Measurements from ENCODE around the gene FLT1.

FLT1 gene

GRCh38 chr13:28449826-28450773 is 44.8 kb downstream of the FLT1 start:
- DNase-seq (ENCODE audit: low read depth): no peak
- H3K4me3 ChIP-seq (ENCODE audit: control insufficient read depth, low read depth, low read length): no peak overlapping the region
- TF ChIP-seq, protein P1, sequence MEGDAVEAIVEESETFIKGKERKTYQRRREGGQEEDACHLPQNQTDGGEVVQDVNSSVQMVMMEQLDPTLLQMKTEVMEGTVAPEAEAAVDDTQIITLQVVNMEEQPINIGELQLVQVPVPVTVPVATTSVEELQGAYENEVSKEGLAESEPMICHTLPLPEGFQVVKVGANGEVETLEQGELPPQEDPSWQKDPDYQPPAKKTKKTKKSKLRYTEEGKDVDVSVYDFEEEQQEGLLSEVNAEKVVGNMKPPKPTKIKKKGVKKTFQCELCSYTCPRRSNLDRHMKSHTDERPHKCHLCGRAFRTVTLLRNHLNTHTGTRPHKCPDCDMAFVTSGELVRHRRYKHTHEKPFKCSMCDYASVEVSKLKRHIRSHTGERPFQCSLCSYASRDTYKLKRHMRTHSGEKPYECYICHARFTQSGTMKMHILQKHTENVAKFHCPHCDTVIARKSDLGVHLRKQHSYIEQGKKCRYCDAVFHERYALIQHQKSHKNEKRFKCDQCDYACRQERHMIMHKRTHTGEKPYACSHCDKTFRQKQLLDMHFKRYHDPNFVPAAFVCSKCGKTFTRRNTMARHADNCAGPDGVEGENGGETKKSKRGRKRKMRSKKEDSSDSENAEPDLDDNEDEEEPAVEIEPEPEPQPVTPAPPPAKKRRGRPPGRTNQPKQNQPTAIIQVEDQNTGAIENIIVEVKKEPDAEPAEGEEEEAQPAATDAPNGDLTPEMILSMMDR (IDR thresholded peaks at IDR 0.05; ENCODE audit: control insufficient read depth, insufficient read depth, low read depth, low read length, missing control alignments): no peak

GRCh38 chr13:28448651-28449358 is 46.1 kb downstream of the FLT1 start:
- no peak overlapping the region for H3K4me3 ChIP-seq (ENCODE audit: control insufficient read depth, low read depth, low read length)
- TF ChIP-seq, protein P1 (IDR thresholded peaks at IDR 0.05; ENCODE audit: control insufficient read depth, insufficient read depth, low read depth, low read length, missing control alignments): no peak
- DNase-seq (ENCODE audit: low read depth): no peak

GRCh38 chr13:28447989-28448388 is 46.9 kb downstream of the FLT1 start:
- TF ChIP-seq, protein P1 (IDR thresholded peaks at IDR 0.05; ENCODE audit: control insufficient read depth, insufficient read depth, low read depth, low read length, missing control alignments): no peak
- no peak for DNase-seq (ENCODE audit: low read depth)

DNA sequence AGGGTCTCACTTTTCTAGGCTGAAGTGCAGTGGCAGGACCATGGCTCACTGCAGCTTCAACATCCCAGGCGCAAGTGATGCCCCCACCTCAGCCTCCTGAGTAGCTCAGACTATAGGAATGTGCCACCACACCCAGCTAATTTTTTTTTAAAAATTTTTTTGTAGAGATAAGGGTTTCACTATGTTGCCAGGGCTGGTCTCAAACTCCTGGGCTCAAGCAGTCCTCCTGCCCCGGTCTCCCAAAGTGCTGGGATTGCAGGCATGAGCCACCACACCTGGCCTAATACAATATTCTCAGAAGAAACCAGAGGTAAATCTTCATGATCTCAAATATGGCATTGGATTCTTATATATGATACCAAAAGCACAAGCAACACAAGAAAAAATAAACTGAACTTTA is 47.7 kb downstream of the FLT1 start:
- H3K4me3 ChIP-seq (ENCODE audit: control insufficient read depth, low read depth, low read length): no peak overlapping the region
- TF ChIP-seq, protein P1 (IDR thresholded peaks at IDR 0.05; ENCODE audit: control insufficient read depth, insufficient read depth, low read depth, low read length, missing control alignments): no peak
- no peak for DNase-seq (ENCODE audit: low read depth)

More at GRCh38 chr13:28447989-28448388, 46.9 kb downstream of the FLT1 start:
- H3K4me3 ChIP-seq (ENCODE audit: control insufficient read depth, low read depth, low read length): no peak overlapping the region

DNA sequence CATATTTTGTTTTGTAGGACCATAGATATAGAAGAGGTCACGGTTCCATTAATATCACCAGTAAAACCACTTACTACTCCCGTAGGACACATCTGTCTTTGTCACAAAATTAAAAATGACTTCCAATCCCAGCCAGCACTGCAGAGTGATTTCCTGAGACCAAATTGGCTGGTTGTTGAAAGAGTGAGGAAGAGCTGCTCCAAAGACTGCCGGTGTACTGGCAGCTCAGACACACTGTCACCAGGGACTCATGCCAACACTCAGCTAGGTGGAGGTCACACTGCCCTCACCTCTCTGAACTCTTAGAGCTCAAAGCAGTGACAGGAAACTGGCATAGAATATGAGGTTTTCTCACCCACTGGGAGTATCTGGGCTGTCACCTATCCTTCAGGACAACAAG is 52.1 kb downstream of the FLT1 start:
- TF ChIP-seq, protein P1 (IDR thresholded peaks at IDR 0.05; ENCODE audit: control insufficient read depth, insufficient read depth, low read depth, low read length, missing control alignments): no peak
- no peak overlapping the region for H3K4me3 ChIP-seq (ENCODE audit: control insufficient read depth, low read depth, low read length)
- no peak for DNase-seq (ENCODE audit: low read depth)

DNA sequence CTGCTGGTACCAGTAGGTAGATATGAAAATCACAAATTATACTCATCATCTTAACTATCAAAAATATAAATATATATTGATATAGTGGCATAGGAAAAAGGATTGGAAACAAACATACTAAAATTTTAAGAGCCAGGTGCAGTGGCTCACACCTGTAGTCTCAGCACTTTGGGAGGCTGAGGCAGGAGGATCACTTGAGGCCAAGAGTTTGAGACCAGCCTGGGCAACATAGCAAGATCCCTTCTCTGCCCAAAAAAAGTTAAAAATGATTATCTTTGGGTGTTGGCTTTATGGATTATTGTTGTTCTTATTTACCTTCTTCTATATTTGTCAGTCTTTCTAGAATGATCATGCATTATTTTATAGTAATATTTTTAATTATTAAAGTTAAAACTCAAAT is 53.4 kb downstream of the FLT1 start:
- TF ChIP-seq, protein P1 (IDR thresholded peaks at IDR 0.05; ENCODE audit: control insufficient read depth, insufficient read depth, low read depth, low read length, missing control alignments): no peak
- H3K4me3 ChIP-seq (ENCODE audit: control insufficient read depth, low read depth, low read length): no peak overlapping the region
- no peak for DNase-seq (ENCODE audit: low read depth)

Measured in AG09309 (cell line).